CD4-positive, alpha-beta T cell treated with Interferon alpha-2 for 1 hour (primary cell): ENCODE results near the gene PDGFA.

ENCODE experiments used
- DNase-seq, 2 donors: peaks; one replicate each; pipeline ENCODE4 v3.0.0-alpha.2; 2020 to 2022

PDGFA gene

GRCh38 chr7:515628-516027, 4.0 kb downstream of the PDGFA start:
- no peak for DNase-seq

- DNase-seq, result no peak
Observed at GRCh38 chr7:514651-515598, 4.7 kb downstream of the PDGFA start.

- no peak for DNase-seq
Observed at GRCh38 chr7:514242-514641, 5.4 kb downstream of the PDGFA start.

GRCh38 chr7:513521-514166, 6.0 kb downstream of the PDGFA start:
- no peak for DNase-seq

- no peak for DNase-seq
Observed at GRCh38 chr7:512541-513311, 6.9 kb downstream of the PDGFA start.

- DNase-seq, result no peak
Observed at GRCh38 chr7:512146-512510, 7.5 kb downstream of the PDGFA start.

GRCh38 chr7:511476-512145, 8.0 kb downstream of the PDGFA start:
- no peak for DNase-seq

GRCh38 chr7:510782-511281, 8.8 kb downstream of the PDGFA start:
- no peak for DNase-seq

- no peak for DNase-seq
Observed at GRCh38 chr7:510131-510481, 9.5 kb downstream of the PDGFA start.

GRCh38 chr7:509426-510130, 10.1 kb downstream of the PDGFA start:
- DNase-seq, result no peak

GRCh38 chr7:508461-509170, 11.0 kb downstream of the PDGFA start:
- no peak for DNase-seq

GRCh38 chr7:507623-508300, 11.9 kb downstream of the PDGFA start:
- DNase-seq, result no peak

GRCh38 chr7:506921-507622, 12.6 kb downstream of the PDGFA start:
- DNase-seq, result no peak

GRCh38 chr7:506391-506831, 13.2 kb downstream of the PDGFA start:
- DNase-seq, result no peak

GRCh38 chr7:505171-505570, 14.5 kb downstream of the PDGFA start:
- no peak for DNase-seq

- no peak for DNase-seq
Observed at GRCh38 chr7:504221-505111, 15.2 kb downstream of the PDGFA start.

- no peak for DNase-seq
Observed at GRCh38 chr7:503575-504111, 16.0 kb downstream of the PDGFA start.

- DNase-seq, result no peak
Observed at GRCh38 chr7:502296-502695, 17.4 kb downstream of the PDGFA start.

GRCh38 chr7:501526-501925, 18.1 kb downstream of the PDGFA start:
- DNase-seq, result no peak
